ENCODE measurements around the gene C19orf38. TPM values are rescaled to one million over a fixed set of nuclear protein-coding genes. Genes with fewer than 3 reads are reported as not detected.

The C19orf38 gene
- total RNA-seq, 1 experiment from 2014 or later = 0.07 TPM

GRCh38 chr19:10884274-10884673 lies 36.1 kb downstream of the C19orf38 start:
- peaks cover 7% of the 10 kb centered on the region; the same call in 1 of the 2 replicates for H3K4me1 ChIP-seq (ENCODE audit: insufficient read depth, low read length)
- DNase-seq (peak; percentile 65), ATAC-seq (peak; percentile 78)
- no peak for TF ChIP-seq EZH2phosphoT487 (IDR thresholded peaks at IDR 0.05; ENCODE audit: borderline replicate concordance, low read length)
- no peak for TF ChIP-seq EZH2 (IDR thresholded peaks at IDR 0.05; ENCODE audit: low read length, unreplicated experiment)
- TF ChIP-seq CTCF (conservative IDR thresholded peaks at IDR 0.05; ENCODE audit: low read depth, low read length) = no peak
- H3K36me3 ChIP-seq (ENCODE audit: low read depth, low read length) = no peaks in the 10 kb centered on the region
- intact Hi-C loops (cut with micrococcal nuclease) = no loop called here
- POLR2A ChIA-PET (ENCODE audit: unreplicated experiment) = interaction anchor here (0.6 kb wide), 1 partner anchor 320 kb away, joined by 3 read pairs; no protein-coding TSS in a partner anchor
- no peaks in the 10 kb centered on the region for H3K27me3 ChIP-seq (ENCODE audit: low read length)
- no peak overlapping the region for H3K27ac ChIP-seq (ENCODE audit: low read length)
- no peaks in the 10 kb centered on the region for H3F3A ChIP-seq (ENCODE audit: low read length, unreplicated experiment)
- H3K79me2 ChIP-seq (ENCODE audit: low read length) = peaks cover 91% of the 10 kb centered on the region
- H2AFZ ChIP-seq (ENCODE audit: low read length) = no peak overlapping the region
- no TSS peak for BruUV-seq (replicated peaks)
- H3K9me3 ChIP-seq (ENCODE audit: low read length) = no peaks in the 10 kb centered on the region
- H3K4me3 ChIP-seq (ENCODE audit: low read length) = no peak overlapping the region
- no peaks in the 10 kb centered on the region for H3K9me2 ChIP-seq (replicated peaks; ENCODE audit: low read length)
- no peak overlapping the region for H3K4me2 ChIP-seq (ENCODE audit: low read length)
- H4K20me1 ChIP-seq (ENCODE audit: low read length) = no peaks in the 10 kb centered on the region
- H3K9ac ChIP-seq (ENCODE audit: low read length) = no peak overlapping the region
- CTCF ChIA-PET = interaction anchor here (0.7 kb wide), 1 partner anchor 13 kb away, joined by 4 read pairs; no protein-coding TSS in a partner anchor

- ATAC-seq = no peak
- peaks cover 7% of the 10 kb centered on the region; the same call in 1 of the 2 replicates for H3K4me1 ChIP-seq (ENCODE audit: insufficient read depth, low read length)
- H4K20me1 ChIP-seq (ENCODE audit: low read length) = no peaks in the 10 kb centered on the region
- DNase-seq = no peak
- intact Hi-C loops (cut with micrococcal nuclease) = no loop called here
- peaks cover 84% of the 10 kb centered on the region for H3K79me2 ChIP-seq (ENCODE audit: low read length)
- H3K36me3 ChIP-seq (ENCODE audit: low read depth, low read length) = no peaks in the 10 kb centered on the region
- no peak overlapping the region for H3K4me3 ChIP-seq (ENCODE audit: low read length)
- H3K9me3 ChIP-seq (ENCODE audit: low read length) = no peaks in the 10 kb centered on the region
- H3K27me3 ChIP-seq (ENCODE audit: low read length) = no peaks in the 10 kb centered on the region
- POLR2A ChIA-PET (ENCODE audit: unreplicated experiment) = interaction anchor here (0.7 kb wide), 1 partner anchor 8 kb away, joined by 4 read pairs; no protein-coding TSS in a partner anchor
- TF ChIP-seq EZH2 (IDR thresholded peaks at IDR 0.05; ENCODE audit: low read length, unreplicated experiment) (no peak), EZH2phosphoT487 (IDR thresholded peaks at IDR 0.05; ENCODE audit: borderline replicate concordance, low read length) (no peak), CTCF (conservative IDR thresholded peaks at IDR 0.05; ENCODE audit: low read depth, low read length) (no peak)
- no peak overlapping the region for H2AFZ ChIP-seq (ENCODE audit: low read length)
- no TSS peak for BruUV-seq (replicated peaks)
- H3K9me2 ChIP-seq (replicated peaks; ENCODE audit: low read length) = no peaks in the 10 kb centered on the region
- no peak overlapping the region for H3K27ac ChIP-seq (ENCODE audit: low read length)
- no peak overlapping the region for H3K9ac ChIP-seq (ENCODE audit: low read length)
- H3K4me2 ChIP-seq (ENCODE audit: low read length) = no peak overlapping the region
- no peaks in the 10 kb centered on the region for H3F3A ChIP-seq (ENCODE audit: low read length, unreplicated experiment)
- CTCF ChIA-PET = interaction anchor here (0.7 kb wide), 2 partner anchors 11 to 93 kb away, joined by 9 read pairs; no protein-coding TSS in a partner anchor
These were observed 37.3 kb downstream of the C19orf38 start for GRCh38 chr19:10885201-10886169.
